ENCODE measurements around the gene MOB3B.

Gene MOB3B

GRCh38 chr9:27333241-27334052 is 196.2 kb downstream of the MOB3B start:
- no peak overlapping the region for H3K27ac ChIP-seq
- TF ChIP-seq CTCF (conservative IDR thresholded peaks at IDR 0.05): peak; percentile 88

GRCh38 chr9:27331393-27331792 is 198.2 kb downstream of the MOB3B start:
- TF ChIP-seq CTCF (conservative IDR thresholded peaks at IDR 0.05): no peak
- no peak overlapping the region for H3K27ac ChIP-seq

- TF ChIP-seq CTCF (conservative IDR thresholded peaks at IDR 0.05): no peak
- no peak overlapping the region for H3K27ac ChIP-seq
These were observed 200.3 kb downstream of the MOB3B start for GRCh38 chr9:27329291-27329690.

GRCh38 chr9:27328483-27328882 is 201.1 kb downstream of the MOB3B start:
- no peak overlapping the region for H3K27ac ChIP-seq
- TF ChIP-seq CTCF (conservative IDR thresholded peaks at IDR 0.05): no peak

- TF ChIP-seq CTCF (conservative IDR thresholded peaks at IDR 0.05): no peak
These were observed 218.4 kb downstream of the MOB3B start for GRCh38 chr9:27311184-27311583.

GRCh38 chr9:27310582-27310981 is 219.0 kb downstream of the MOB3B start:
- no peak overlapping the region for H3K27ac ChIP-seq
- TF ChIP-seq CTCF (conservative IDR thresholded peaks at IDR 0.05): no peak

More at GRCh38 chr9:27311184-27311583, 218.4 kb downstream of the MOB3B start:
- no peak overlapping the region for H3K27ac ChIP-seq

GRCh38 chr9:27308691-27309390 is 220.8 kb downstream of the MOB3B start:
- no peak overlapping the region for H3K27ac ChIP-seq
- TF ChIP-seq CTCF (conservative IDR thresholded peaks at IDR 0.05): no peak
